ENCODE results near the gene SNED1. TPM values are rescaled to one million over a fixed set of nuclear protein-coding genes. Genes with fewer than 3 reads are reported as not detected.

Gene SNED1
- total and polyA plus RNA-seq, 9 of the 15 experiments (the other 6 are each of a cell fraction or from before 2014, with no cell fraction given), result 0.03 to 0.07 (median 0.05) TPM; not detected in 5

DNA sequence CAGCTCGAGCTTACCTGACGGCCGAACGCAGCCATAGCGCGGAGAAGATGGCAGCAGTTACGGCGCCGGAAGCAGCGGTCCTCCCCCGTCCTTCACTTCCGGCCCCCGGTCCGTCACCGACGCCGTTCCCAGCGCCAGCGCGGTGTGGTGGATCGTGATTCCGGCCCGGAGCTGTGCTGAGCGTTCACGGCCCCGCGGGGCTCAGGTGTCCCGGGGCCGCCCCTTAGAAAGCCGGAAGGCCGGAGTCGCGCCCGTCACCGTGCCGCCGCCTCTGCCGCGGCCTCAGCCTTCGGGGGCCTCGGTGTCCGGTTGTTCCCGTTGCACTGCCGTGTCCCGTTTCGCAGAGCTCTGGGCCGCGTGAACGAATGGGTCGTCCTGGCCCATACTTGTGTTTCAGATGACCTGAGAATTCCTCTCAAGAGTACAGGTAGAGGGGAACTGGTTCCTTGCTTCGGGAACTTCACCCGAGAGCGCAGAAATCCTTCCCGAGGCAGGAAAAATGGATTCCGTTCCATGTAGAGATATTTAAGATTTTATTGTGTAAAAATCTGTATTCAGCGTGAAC lies 103.9 kb downstream of the SNED1 start, which contains the start of gene MTERF4 (continued):
- TF ChIP-seq FOXK2 (conservative IDR thresholded peaks at IDR 0.05 in 1 of 2, IDR thresholded peaks at IDR 0.05 in 1 of 2; ENCODE audit: low read depth in 2 of 2), result peak; percentile 46 to 55; a peak in 2 of 4 replicates
- no peak for TF ChIP-seq NCOR1 (IDR thresholded peaks at IDR 0.05)
- peak; percentile 50 for TF ChIP-seq ZNF384 (IDR thresholded peaks at IDR 0.05; ENCODE audit: low read depth, low read length)
- TF ChIP-seq PREB (CRISPR knock-in tag; IDR thresholded peaks at IDR 0.05), result no peak
- TF ChIP-seq, protein P1, sequence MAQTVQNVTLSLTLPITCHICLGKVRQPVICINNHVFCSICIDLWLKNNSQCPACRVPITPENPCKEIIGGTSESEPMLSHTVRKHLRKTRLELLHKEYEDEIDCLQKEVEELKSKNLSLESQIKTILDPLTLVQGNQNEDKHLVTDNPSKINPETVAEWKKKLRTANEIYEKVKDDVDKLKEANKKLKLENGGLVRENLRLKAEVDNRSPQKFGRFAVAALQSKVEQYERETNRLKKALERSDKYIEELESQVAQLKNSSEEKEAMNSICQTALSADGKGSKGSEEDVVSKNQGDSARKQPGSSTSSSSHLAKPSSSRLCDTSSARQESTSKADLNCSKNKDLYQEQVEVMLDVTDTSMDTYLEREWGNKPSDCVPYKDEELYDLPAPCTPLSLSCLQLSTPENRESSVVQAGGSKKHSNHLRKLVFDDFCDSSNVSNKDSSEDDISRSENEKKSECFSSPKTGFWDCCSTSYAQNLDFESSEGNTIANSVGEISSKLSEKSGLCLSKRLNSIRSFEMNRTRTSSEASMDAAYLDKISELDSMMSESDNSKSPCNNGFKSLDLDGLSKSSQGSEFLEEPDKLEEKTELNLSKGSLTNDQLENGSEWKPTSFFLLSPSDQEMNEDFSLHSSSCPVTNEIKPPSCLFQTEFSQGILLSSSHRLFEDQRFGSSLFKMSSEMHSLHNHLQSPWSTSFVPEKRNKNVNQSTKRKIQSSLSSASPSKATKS (CRISPR knock-in tag; IDR thresholded peaks at IDR 0.05), result no peak
- no peak for TF ChIP-seq CBFA2T3 (IDR thresholded peaks at IDR 0.05)
- TF ChIP-seq ZNF41 (CRISPR knock-in tag; conservative IDR thresholded peaks at IDR 0.05), result no peak
- peak; percentile 63; the same call in 1 of the 2 replicates for TF ChIP-seq KLF1 (tag; IDR thresholded peaks at IDR 0.05)
- TF ChIP-seq HDAC1 (IDR thresholded peaks at IDR 0.05), result peak in 1 of 2 experiments; percentile 68; a peak in 2 of 4 replicates
- TF ChIP-seq ZNF165 (CRISPR knock-in tag; IDR thresholded peaks at IDR 0.05; ENCODE audit: borderline replicate concordance), result no peak
- no peak for TF ChIP-seq TAF15 (IDR thresholded peaks at IDR 0.05; ENCODE audit: low read depth, low read length)
- no peak for TF ChIP-seq ZNF347 (CRISPR knock-in tag; IDR thresholded peaks at IDR 0.05; ENCODE audit: low read depth)
- peak; percentile 92 for TF ChIP-seq RBFOX2 (IDR thresholded peaks at IDR 0.05; ENCODE audit: low read depth, low read length)
- no peak for TF ChIP-seq ZNF551 (CRISPR knock-in tag; IDR thresholded peaks at IDR 0.05)
- TF ChIP-seq MEF2D (tag; conservative IDR thresholded peaks at IDR 0.05; ENCODE audit: low read depth), result no peak
- no peak for TF ChIP-seq CEBPB (tag; IDR thresholded peaks at IDR 0.05)
- TF ChIP-seq, protein P2, sequence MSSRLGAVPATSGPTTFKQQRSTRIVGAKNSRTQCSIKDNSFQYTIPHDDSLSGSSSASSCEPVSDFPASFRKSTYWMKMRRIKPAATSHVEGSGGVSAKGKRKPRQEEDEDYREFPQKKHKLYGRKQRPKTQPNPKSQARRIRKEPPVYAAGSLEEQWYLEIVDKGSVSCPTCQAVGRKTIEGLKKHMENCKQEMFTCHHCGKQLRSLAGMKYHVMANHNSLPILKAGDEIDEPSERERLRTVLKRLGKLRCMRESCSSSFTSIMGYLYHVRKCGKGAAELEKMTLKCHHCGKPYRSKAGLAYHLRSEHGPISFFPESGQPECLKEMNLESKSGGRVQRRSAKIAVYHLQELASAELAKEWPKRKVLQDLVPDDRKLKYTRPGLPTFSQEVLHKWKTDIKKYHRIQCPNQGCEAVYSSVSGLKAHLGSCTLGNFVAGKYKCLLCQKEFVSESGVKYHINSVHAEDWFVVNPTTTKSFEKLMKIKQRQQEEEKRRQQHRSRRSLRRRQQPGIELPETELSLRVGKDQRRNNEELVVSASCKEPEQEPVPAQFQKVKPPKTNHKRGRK (tag; IDR thresholded peaks at IDR 0.05), result no peak
- no peak for TF ChIP-seq SMARCB1 (IDR thresholded peaks at IDR 0.05; ENCODE audit: insufficient read length, low read depth)
- TF ChIP-seq CAMTA2 (CRISPR knock-in tag; conservative IDR thresholded peaks at IDR 0.05), result no peak
- TF ChIP-seq SIX5 (IDR thresholded peaks at IDR 0.05; ENCODE audit: borderline replicate concordance in 1 of 2, insufficient read depth in 1 of 2, low read depth in 1 of 2, low read length in 2 of 2), result peak; percentile 48 to 54; a peak in 3 of 4 replicates
- TF ChIP-seq NFIC (IDR thresholded peaks at IDR 0.05), result peak; percentile 54
- TF ChIP-seq, protein P3, sequence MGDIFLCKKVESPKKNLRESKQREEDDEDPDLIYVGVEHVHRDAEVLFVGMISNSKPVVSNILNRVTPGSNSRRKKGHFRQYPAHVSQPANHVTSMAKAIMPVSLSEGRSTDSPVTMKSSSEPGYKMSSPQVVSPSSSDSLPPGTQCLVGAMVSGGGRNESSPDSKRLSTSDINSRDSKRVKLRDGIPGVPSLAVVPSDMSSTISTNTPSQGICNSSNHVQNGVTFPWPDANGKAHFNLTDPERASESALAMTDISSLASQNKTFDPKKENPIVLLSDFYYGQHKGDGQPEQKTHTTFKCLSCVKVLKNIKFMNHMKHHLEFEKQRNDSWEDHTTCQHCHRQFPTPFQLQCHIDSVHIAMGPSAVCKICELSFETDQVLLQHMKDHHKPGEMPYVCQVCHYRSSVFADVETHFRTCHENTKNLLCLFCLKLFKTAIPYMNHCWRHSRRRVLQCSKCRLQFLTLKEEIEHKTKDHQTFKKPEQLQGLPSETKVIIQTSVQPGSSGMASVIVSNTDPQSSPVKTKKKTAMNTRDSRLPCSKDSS (IDR thresholded peaks at IDR 0.05; ENCODE audit: low read depth, partially characterized antibody), result no peak
